Measurements from ENCODE around the gene CD99. TPM values are rescaled to one million over a fixed set of nuclear protein-coding genes. Genes with fewer than 3 reads are reported as not detected.
A peak's percentile ranks its signal among the peaks of the same experiment; 100 is the strongest.

CD99 gene
- total RNA-seq, result 100 to 1,000 TPM; 490 to 527 TPM

GRCh38 chrX:2690856-2691542 is at the start of gene CD99:
Gene CD99, plus strand, starts transcription at chrX:2691295. Its CDS starts 66 bp downstream, at chrX:2691361.
- peaks cover 21 to 35% of the 10 kb centered on the region in 2 donors for H3K4me1 ChIP-seq (ENCODE audit: control insufficient read depth in 1 of 2, low read depth in 2 of 2)
- H3K27ac ChIP-seq, result peak within 1 kb of the TSS; percentile 76 to 87
- ATAC-seq (ENCODE audit: insufficient number of reproducible peaks, low FRiP score, low read depth) (peak; percentile 75), DNase-seq (ENCODE audit: low spot score) (peak; percentile 68)
- H3K9me3 ChIP-seq, result no peaks in the 10 kb centered on the region
- peak within 1 kb of the TSS; percentile 77 for H3K4me3 ChIP-seq
- no peaks in the 10 kb centered on the region for H3K36me3 ChIP-seq
- TF ChIP-seq CTCF (IDR thresholded peaks at IDR 0.05), result no peak
- no peaks in the 10 kb centered on the region for H3K27me3 ChIP-seq (replicated peaks; ENCODE audit: insufficient read depth)

- no peak for TF ChIP-seq CTCF (IDR thresholded peaks at IDR 0.05)
- H3K4me1 ChIP-seq (ENCODE audit: control insufficient read depth in 1 of 2, low read depth in 2 of 2), result no peaks in the 10 kb centered on the region
- no peaks in the 10 kb centered on the region for H3K27me3 ChIP-seq (replicated peaks; ENCODE audit: insufficient read depth)
- H3K27ac ChIP-seq, result no peak overlapping the region
- ATAC-seq (ENCODE audit: insufficient number of reproducible peaks, low FRiP score, low read depth), result no peak
- H3K36me3 ChIP-seq, result peaks cover 4% of the 10 kb centered on the region
- no peak overlapping the region for H3K4me3 ChIP-seq
- no peak for DNase-seq (ENCODE audit: low spot score)
- H3K9me3 ChIP-seq, result no peaks in the 10 kb centered on the region
Observed at GRCh38 chrX:2642146-2642545, 48.9 kb upstream of the CD99 start.

GRCh38 chrX:2642791-2643190 is 48.3 kb upstream of the CD99 start:
- H3K4me1 ChIP-seq (ENCODE audit: control insufficient read depth in 1 of 2, low read depth in 2 of 2), result no peaks in the 10 kb centered on the region
- peaks cover 4% of the 10 kb centered on the region for H3K36me3 ChIP-seq

GRCh38 chrX:2643880-2644279 is 47.2 kb upstream of the CD99 start:
- Histone ChIP-seq H3K36me3 (peaks cover 4% of the 10 kb centered on the region), H3K9me3 (no peaks in the 10 kb centered on the region), H3K4me1 (ENCODE audit: control insufficient read depth in 1 of 2, low read depth in 2 of 2) (no peaks in the 10 kb centered on the region), H3K4me3 (no peak overlapping the region), H3K27me3 (replicated peaks; ENCODE audit: insufficient read depth) (no peaks in the 10 kb centered on the region), H3K27ac (no peak overlapping the region)
- no peak for ATAC-seq (ENCODE audit: insufficient number of reproducible peaks, low FRiP score, low read depth)
- TF ChIP-seq CTCF (IDR thresholded peaks at IDR 0.05), result no peak
- no peak for DNase-seq (ENCODE audit: low spot score)

More at GRCh38 chrX:2642791-2643190, 48.3 kb upstream of the CD99 start:
- ATAC-seq (ENCODE audit: insufficient number of reproducible peaks, low FRiP score, low read depth) (no peak), DNase-seq (ENCODE audit: low spot score) (no peak)
- no peak overlapping the region for H3K27ac ChIP-seq
- no peak overlapping the region for H3K4me3 ChIP-seq
- TF ChIP-seq CTCF (IDR thresholded peaks at IDR 0.05), result no peak
- H3K27me3 ChIP-seq (replicated peaks; ENCODE audit: insufficient read depth), result no peaks in the 10 kb centered on the region
- H3K9me3 ChIP-seq, result no peaks in the 10 kb centered on the region

- no peak for ATAC-seq (ENCODE audit: insufficient number of reproducible peaks, low FRiP score, low read depth)
- H3K27me3 ChIP-seq (replicated peaks; ENCODE audit: insufficient read depth), result no peaks in the 10 kb centered on the region
- peaks cover 1% of the 10 kb centered on the region for H3K36me3 ChIP-seq
Observed at GRCh38 chrX:2645563-2645962, 45.5 kb upstream of the CD99 start.

More at GRCh38 chrX:2645563-2645962, 45.5 kb upstream of the CD99 start:
- Histone ChIP-seq H3K9me3 (no peaks in the 10 kb centered on the region), H3K4me1 (ENCODE audit: control insufficient read depth in 1 of 2, low read depth in 2 of 2) (no peaks in the 10 kb centered on the region), H3K27ac (no peak overlapping the region), H3K4me3 (no peak overlapping the region)
- TF ChIP-seq CTCF (IDR thresholded peaks at IDR 0.05), result no peak
- no peak for DNase-seq (ENCODE audit: low spot score)
